ENCODE results near the gene VMAC.

The VMAC gene

DNA sequence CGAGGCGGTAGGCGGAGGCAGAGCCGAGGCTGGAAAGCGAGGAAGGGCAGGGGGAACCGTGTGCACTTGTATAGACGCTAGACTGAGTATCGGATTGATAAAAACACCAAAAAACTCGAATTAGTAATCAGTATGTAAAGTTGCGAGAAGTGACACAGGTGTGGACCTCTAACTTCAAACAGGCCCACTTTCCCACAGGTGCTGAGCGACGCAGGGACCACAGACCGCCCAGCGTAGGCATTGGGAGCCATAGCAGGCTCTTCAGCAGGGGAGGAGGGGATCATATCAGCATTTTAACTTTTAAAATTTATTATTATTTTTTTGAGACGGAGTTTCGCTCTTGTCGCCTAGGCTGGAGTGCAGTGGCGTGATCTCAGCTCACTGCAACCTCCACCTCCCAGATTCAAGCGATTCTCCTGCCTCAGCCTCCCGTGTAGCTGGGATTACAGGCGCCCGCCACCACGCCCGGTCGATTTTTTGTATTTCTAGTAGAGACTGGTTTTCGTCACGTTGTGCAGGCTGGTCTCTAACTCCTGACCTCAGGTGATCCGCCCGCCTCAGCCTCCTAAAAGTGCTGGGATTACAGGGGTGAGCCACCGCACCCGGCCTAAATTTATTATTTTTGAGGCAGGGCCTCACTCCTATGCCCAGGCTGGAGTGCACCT lies 574 bp downstream of the VMAC start:
- no peak for DNase-seq (ENCODE audit: low read depth in 2 of 2)

GRCh38 chr19:5907241-5907640 lies 2.6 kb downstream of the VMAC start:
- DNase-seq (ENCODE audit: low read depth in 2 of 2): no peak

DNA sequence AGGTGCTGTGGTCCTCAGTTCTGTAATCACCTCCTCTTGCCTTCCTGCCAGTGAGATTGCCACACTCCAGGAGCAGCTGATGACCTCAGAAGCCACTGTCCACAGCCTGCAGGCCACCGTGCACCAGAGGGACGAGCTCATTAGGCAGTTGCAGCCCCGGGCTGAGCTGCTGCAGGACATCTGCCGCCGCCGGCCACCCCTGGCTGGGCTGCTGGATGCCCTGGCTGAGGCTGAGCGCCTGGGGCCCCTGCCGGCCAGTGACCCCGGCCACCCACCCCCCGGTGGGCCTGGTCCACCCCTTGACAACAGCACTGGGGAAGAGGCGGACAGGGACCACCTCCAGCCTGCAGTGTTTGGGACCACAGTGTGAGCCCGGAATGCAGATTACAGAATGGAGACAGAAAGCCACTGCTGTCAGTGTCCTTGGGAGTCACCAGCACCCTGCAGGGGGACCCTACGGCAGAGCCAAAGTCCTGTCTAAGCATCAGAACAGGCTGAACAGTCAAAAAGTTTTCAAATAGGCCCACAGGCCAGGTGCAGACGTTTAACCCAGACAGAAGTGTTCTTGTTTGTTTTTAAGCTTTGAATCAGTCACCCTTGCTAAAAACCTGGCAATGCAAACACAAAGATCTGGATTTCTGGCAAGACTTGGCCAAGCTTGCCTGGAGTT lies 4.2 kb downstream of the VMAC start:
- no peak for DNase-seq (ENCODE audit: low read depth in 2 of 2)

- no peak for DNase-seq (ENCODE audit: low read depth in 2 of 2)
Measured at GRCh38 chr19:5910638-5910907, 5.9 kb downstream of the VMAC start.

GRCh38 chr19:5911366-5911765 lies 6.7 kb downstream of the VMAC start:
- DNase-seq (ENCODE audit: low read depth in 2 of 2): no peak

DNA sequence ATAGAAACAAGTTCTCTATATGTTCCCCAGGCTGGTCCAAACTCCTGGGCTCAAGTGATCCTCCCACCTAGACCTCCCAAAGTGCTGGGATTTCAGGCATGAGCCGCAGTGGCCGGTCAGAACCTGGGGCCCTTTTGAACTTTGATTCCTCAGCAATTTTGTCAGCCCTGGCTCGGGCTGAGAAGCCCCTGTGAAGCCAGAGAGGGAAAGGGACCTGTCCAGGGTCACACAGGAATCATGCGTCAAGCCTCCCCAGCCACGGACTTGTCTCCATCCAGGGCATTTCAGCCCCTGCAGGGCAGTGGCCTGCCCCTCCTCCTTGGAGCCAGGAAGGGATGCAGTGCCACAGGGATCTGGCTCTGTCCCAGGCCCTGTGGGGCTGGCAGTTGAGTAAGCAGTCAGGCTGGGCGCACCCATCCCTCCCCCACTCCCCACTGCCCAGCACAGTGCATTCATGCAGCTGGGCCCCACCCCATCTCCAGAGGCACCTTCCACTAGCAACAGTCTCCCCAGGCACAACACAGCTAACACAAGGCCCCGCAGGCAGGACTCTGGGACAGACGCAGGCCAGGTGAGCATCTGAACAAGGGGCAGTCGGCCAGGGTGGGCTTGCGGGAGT lies 9.2 kb downstream of the VMAC start, which contains the start of gene CAPS:
TSS of gene CAPS (plus strand) at position 516 of the 619 bp plus-strand sequence. CDS start 153 bp downstream, outside the sequence.
- DNase-seq (ENCODE audit: low read depth in 2 of 2): no peak

- no peak for DNase-seq (ENCODE audit: low read depth in 2 of 2)
Measured at GRCh38 chr19:5914358-5914774, 9.7 kb downstream of the VMAC start.

GRCh38 chr19:5914946-5915781 lies 10.5 kb downstream of the VMAC start:
- no peak for DNase-seq (ENCODE audit: low read depth in 2 of 2)

GRCh38 chr19:5915782-5916165 lies 11.1 kb downstream of the VMAC start:
- DNase-seq (ENCODE audit: low read depth in 2 of 2): no peak

GRCh38 chr19:5916181-5916708 lies 11.6 kb downstream of the VMAC start:
- DNase-seq (ENCODE audit: low read depth in 2 of 2): no peak

DNA sequence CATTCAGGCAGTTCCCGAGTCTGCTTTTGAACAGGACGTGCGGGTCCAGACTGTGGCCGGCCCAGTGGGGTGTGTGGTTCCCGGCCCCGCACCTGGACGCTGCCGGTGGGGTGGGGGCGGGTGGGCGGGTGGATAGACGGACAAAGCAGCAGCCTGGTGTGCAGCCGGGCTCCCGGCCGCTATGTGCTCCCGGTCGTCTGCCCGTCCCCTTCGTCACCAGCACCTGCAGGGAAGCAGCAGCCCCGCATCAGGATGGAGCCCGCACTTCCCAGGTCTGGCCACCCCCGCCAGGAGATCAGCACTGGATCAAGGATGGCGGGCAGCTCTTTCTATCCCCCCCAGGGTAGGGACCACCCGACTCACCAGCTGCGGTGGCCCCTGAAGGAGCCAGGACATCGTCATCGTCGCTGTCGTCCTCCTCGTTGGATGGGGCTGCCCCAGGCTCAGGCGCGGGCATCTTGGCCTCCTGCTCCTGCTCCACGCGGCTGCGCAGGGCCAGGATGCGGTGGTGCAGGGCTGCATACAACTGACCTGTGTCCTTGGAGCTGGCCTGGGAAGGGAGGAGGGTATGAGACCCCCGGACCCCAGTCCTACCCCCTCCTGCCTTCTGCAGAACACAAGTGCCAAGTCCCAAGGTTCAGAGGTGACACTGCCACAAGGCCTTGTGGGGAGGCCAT lies 12.9 kb downstream of the VMAC start:
- DNase-seq (ENCODE audit: low read depth in 2 of 2): no peak

- DNase-seq (ENCODE audit: low read depth in 2 of 2): no peak
Measured at GRCh38 chr19:5918463-5919079, 13.9 kb downstream of the VMAC start.

GRCh38 chr19:5921516-5922160 lies 17.0 kb downstream of the VMAC start:
- DNase-seq (ENCODE audit: low read depth in 2 of 2): no peak

DNA sequence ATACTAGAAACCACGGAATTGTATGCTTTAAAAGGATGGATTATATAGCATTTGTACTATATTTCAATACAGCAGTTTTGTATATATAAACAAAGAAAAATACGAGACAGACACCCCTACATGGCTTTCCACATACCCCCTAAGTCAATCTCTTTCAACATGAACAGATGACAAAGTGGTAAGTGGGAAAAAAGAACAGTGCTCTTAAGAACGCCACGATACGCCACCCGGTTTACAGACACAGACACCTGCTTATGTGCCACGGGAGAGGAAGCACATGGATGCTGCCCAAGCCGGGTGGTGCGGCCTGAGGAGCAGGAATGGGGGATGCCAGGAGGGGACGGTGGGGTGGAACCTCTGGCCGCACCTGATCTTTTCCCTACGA lies 17.5 kb downstream of the VMAC start:
- no peak for DNase-seq (ENCODE audit: low read depth in 2 of 2)

GRCh38 chr19:5923356-5923755 lies 18.7 kb downstream of the VMAC start:
- DNase-seq (ENCODE audit: low read depth in 2 of 2): no peak

DNA sequence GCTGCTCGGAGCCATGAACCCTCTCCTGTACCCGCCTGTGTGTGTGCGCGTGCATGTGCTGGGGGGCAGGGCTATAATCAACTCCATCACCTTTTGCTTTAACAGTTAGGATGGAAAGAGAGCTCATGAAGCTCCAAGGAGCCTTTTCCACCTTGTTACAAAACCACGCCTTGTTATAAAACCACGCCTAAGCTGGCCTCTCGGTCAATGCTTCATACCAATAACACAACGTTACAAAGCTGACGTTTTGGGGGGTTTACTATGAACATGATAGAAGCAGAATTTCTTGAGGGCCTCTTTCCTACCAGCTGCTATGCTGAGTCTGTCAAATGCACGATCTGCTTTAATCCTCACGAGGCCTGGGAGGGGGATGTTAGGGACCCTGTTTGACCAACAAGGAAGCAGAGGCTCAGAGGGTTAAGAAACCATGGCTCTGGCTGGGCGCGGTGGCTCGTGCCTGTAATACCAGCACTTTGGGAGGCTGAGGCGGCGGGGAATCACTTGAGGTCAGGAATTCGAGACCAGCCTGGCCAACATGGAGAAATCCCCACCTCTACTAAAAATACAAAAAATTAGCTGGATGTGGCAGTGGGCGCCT lies 21.3 kb downstream of the VMAC start:
- no peak for DNase-seq (ENCODE audit: low read depth in 2 of 2)

DNA sequence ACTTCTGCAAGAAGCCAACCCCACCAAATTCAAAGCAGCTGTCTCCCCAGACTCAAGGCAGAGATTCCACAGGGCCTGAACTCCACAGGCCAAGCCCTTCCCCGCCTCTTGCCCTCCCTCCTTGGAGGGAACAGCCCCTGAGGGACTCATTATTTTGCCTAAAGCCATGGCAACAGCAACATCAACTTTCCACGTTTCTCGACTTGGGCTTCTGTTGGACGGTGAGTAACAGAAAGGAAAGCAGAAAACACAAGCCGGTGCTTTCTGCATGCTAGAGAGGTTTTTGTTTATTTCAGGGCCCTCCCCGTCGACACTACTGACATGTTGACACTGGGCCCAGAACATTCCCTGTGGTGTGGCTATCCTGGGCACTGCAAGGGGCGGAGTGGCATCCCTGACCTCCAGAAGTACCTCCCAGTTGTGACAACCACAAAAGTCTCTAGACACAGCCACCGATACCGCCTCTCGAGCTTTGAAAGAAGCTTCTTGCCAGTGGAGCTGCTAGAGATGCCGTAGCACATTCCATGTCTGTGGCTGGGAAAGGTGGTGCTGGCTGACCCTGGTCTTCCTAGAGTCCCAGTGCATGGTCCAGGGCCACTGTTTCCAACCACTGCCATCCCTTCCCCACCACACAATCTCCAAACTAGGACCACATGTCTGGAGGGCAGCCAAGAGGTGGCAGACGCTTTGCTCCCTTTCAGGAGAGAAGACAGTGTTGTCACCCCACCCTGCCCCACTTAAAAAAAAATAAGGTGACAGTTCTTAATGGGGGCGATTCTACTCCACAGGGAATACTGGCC lies 22.2 kb downstream of the VMAC start:
- DNase-seq (ENCODE audit: low read depth in 2 of 2): no peak

DNA sequence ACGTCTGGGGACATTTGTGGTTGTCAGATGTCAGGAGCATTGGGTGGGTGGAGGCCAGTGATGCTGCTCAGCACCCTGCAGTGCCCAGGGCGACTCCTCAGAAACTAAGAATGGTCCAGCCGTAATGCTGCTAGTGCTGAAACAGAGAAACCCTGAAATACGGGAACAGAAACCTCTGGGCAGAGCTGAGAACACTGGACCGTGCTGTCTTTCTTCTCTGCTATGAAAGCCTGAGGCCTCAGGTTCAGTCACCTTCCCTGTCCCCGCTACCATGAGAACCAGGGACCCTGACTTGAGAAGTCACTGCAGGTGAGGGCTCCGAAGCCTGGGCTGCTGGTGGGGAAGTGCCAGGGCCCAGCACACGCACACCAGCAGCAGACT lies 22.8 kb downstream of the VMAC start:
- no peak for DNase-seq (ENCODE audit: low read depth in 2 of 2)

- no peak for DNase-seq (ENCODE audit: low read depth in 2 of 2)
Measured at GRCh38 chr19:5929179-5929578, 24.5 kb downstream of the VMAC start.

DNA sequence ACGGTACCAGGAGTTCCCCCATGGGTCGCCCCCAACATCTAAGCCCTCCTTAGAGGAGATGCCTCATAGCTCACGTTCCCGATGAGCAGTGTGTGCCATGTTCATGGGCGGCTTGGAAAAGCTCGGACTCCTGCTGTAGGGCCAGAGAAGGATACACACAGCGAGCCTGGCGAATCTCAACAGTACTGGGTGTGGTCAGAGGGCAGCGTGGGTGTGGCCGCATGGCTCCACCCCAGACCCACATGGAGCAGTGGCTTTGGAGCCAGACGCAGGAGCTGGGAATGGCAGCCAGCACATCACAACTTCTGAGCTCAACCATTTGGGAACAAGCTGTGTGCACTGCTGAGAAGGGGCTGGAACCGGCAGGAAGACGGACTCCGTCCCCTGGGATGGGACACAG lies 25.0 kb downstream of the VMAC start:
- no peak for DNase-seq (ENCODE audit: low read depth in 2 of 2)
